HEK293 (cell line): ENCODE data around the gene NDST1.

Experiments used
- PATZ1 ChIP-seq: fragments of 450-650 bp; formaldehyde crosslinking; IDR thresholded peaks from 2 replicates; pipeline ENCODE4 v1.5.1; 2016; ENCODE audit warnings: missing biosample characterization, missing genetic modification characterization
- RBAK ChIP-seq: fragments of 450-650 bp; formaldehyde crosslinking; IDR thresholded peaks from 2 replicates; pipeline ENCODE4 v1.5.1; 2016; ENCODE audit warnings: missing biosample characterization, missing genetic modification characterization
- REST ChIP-seq: fragments of 450-650 bp; formaldehyde crosslinking; IDR thresholded peaks from 2 replicates; pipeline ENCODE4 v1.5.1; 2016; ENCODE audit warnings: missing biosample characterization, missing genetic modification characterization
- YY1 ChIP-seq: fragments of 450-650 bp; formaldehyde crosslinking; IDR thresholded peaks from 2 replicates; pipeline ENCODE4 v1.5.1; 2018; ENCODE audit warnings: missing biosample characterization, missing genetic modification characterization
- ZNF184 ChIP-seq: fragments of 450-650 bp; IDR thresholded peaks from 2 replicates; pipeline ENCODE4 v1.5.1; 2018; ENCODE audit warnings: missing biosample characterization, mild to moderate bottlenecking, missing genetic modification characterization
- ZNF391 ChIP-seq: fragments of 450-650 bp; formaldehyde crosslinking; IDR thresholded peaks from 2 replicates; pipeline ENCODE4 v1.5.1; 2016; ENCODE audit warnings: low read depth, missing biosample characterization, missing genetic modification characterization, borderline replicate concordance
- ZNF488 ChIP-seq: fragments of 450-650 bp; formaldehyde crosslinking; IDR thresholded peaks from 2 replicates; pipeline ENCODE4 v1.5.1; 2016; ENCODE audit warnings: missing biosample characterization, missing genetic modification characterization
- ZNF792 ChIP-seq: fragments of 450-650 bp; formaldehyde crosslinking; IDR thresholded peaks from 2 replicates; pipeline ENCODE4 v1.5.1; 2016; ENCODE audit warnings: missing biosample characterization, missing genetic modification characterization
- ZSCAN30 ChIP-seq: fragments of 450-650 bp; IDR thresholded peaks from 2 replicates; pipeline ENCODE4 v1.5.1; 2018; ENCODE audit warnings: missing biosample characterization, mild to moderate bottlenecking, missing genetic modification characterization, moderate library complexity
- TF ChIP-seq, protein P1 (sequence below): fragments of 450-650 bp; formaldehyde crosslinking; IDR thresholded peaks from 2 replicates; pipeline ENCODE4 v1.5.1; 2016; ENCODE audit warnings: missing biosample characterization, missing genetic modification characterization

GRCh38 chr5:150491876-150492275 is 16.1 kb upstream of the NDST1 start:
- TF ChIP-seq, protein P1, sequence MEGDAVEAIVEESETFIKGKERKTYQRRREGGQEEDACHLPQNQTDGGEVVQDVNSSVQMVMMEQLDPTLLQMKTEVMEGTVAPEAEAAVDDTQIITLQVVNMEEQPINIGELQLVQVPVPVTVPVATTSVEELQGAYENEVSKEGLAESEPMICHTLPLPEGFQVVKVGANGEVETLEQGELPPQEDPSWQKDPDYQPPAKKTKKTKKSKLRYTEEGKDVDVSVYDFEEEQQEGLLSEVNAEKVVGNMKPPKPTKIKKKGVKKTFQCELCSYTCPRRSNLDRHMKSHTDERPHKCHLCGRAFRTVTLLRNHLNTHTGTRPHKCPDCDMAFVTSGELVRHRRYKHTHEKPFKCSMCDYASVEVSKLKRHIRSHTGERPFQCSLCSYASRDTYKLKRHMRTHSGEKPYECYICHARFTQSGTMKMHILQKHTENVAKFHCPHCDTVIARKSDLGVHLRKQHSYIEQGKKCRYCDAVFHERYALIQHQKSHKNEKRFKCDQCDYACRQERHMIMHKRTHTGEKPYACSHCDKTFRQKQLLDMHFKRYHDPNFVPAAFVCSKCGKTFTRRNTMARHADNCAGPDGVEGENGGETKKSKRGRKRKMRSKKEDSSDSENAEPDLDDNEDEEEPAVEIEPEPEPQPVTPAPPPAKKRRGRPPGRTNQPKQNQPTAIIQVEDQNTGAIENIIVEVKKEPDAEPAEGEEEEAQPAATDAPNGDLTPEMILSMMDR (tag by site-specific recombination): no peak
- no peak for TF ChIP-seq YY1 (tag by site-specific recombination)
- no peak for TF ChIP-seq ZNF792 (tag by site-specific recombination)
- TF ChIP-seq REST: no peak
- TF ChIP-seq ZNF488 (tag by site-specific recombination): no peak
- no peak for TF ChIP-seq ZNF391 (tag by site-specific recombination)
- no peak for TF ChIP-seq PATZ1 (tag by site-specific recombination)
- TF ChIP-seq ZNF184 (tag by site-specific recombination): no peak
- no peak for TF ChIP-seq ZSCAN30 (tag by site-specific recombination)
- TF ChIP-seq RBAK (tag by site-specific recombination): no peak
